Measurements from ENCODE around the gene COL1A2. TPM values are rescaled to one million over a fixed set of nuclear protein-coding genes. Genes with fewer than 3 reads are reported as not detected.

The COL1A2 gene
- total RNA-seq, 1 donor from 2014 or later, result 46.9 TPM

DNA sequence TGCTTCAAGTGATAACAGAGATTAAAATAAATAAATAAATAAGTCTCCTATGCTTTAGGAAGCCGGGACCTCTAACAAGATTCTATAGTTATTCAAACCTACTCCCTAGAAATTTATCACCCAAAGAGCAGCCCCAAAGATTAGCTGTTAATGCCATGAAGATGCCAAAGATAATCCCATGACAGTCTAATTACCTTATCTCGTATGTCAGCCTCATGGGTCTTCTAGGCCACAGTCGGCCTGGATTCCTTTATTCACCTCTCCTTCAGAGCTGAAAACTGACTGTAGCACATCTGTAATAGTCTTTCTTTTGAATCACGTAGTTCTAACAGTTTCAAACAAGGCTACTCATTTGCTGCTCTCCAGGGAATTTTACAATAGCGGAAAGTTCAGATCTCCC, 24.2 kb downstream of the COL1A2 start:
- Histone ChIP-seq H3K4me3 (ENCODE audit: low read depth, low read length) (no peak overlapping the region), H3K36me3 (ENCODE audit: control insufficient read depth, insufficient read depth, low read length) (no peaks in the 10 kb centered on the region), H3K27me3 (ENCODE audit: control insufficient read depth, insufficient read depth, low read length) (no peaks in the 10 kb centered on the region)
- DNase-seq (ENCODE audit: low read depth), result no peak
- TF ChIP-seq, protein P1, sequence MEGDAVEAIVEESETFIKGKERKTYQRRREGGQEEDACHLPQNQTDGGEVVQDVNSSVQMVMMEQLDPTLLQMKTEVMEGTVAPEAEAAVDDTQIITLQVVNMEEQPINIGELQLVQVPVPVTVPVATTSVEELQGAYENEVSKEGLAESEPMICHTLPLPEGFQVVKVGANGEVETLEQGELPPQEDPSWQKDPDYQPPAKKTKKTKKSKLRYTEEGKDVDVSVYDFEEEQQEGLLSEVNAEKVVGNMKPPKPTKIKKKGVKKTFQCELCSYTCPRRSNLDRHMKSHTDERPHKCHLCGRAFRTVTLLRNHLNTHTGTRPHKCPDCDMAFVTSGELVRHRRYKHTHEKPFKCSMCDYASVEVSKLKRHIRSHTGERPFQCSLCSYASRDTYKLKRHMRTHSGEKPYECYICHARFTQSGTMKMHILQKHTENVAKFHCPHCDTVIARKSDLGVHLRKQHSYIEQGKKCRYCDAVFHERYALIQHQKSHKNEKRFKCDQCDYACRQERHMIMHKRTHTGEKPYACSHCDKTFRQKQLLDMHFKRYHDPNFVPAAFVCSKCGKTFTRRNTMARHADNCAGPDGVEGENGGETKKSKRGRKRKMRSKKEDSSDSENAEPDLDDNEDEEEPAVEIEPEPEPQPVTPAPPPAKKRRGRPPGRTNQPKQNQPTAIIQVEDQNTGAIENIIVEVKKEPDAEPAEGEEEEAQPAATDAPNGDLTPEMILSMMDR (IDR thresholded peaks at IDR 0.05; ENCODE audit: insufficient read depth, low read length, severe bottlenecking), result no peak
- no peak for FAIRE-seq

DNA sequence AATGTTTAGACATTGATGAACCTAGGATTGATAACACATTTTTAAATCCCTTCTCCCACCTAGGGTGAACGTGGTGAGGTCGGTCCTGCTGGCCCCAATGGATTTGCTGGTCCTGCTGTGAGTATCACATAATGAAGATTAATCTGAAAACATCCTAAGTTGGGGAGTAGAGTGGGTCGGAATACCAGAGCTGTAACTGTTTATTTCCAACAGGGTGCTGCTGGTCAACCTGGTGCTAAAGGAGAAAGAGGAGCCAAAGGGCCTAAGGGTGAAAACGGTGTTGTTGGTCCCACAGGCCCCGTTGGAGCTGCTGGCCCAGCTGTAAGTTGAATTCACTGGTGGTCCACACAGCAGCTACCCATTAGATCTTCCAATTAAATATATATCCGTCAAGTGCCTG, 25.6 kb downstream of the COL1A2 start:
- Histone ChIP-seq H3K36me3 (ENCODE audit: control insufficient read depth, insufficient read depth, low read length) (no peaks in the 10 kb centered on the region), H3K27me3 (ENCODE audit: control insufficient read depth, insufficient read depth, low read length) (no peaks in the 10 kb centered on the region), H3K4me3 (ENCODE audit: low read depth, low read length) (no peak overlapping the region)
- DNase-seq (ENCODE audit: low read depth), result no peak
- TF ChIP-seq, protein P1 (IDR thresholded peaks at IDR 0.05; ENCODE audit: insufficient read depth, low read length, severe bottlenecking), result no peak
- FAIRE-seq, result no peak

DNA sequence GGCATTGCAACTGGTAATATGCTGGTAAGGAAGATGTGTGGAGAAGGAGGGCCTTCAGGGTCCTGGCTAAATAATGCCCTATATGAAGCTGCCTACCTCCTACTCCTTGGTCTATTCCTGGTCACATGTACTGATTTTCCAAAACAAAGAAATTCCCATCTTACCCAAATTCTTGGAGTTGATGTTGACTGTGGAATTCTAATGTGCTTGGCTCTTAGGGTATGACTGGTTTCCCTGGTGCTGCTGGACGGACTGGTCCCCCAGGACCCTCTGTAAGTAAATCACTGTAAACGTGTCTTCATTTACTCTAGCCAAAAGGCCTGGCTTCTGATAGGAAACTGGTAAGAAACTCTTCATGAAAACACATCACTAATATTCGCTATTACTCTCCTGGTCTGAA, 27.0 kb downstream of the COL1A2 start:
- DNase-seq (ENCODE audit: low read depth) (no peak), FAIRE-seq (no peak)
- TF ChIP-seq, protein P1 (IDR thresholded peaks at IDR 0.05; ENCODE audit: insufficient read depth, low read length, severe bottlenecking), result no peak
- Histone ChIP-seq H3K36me3 (ENCODE audit: control insufficient read depth, insufficient read depth, low read length) (no peaks in the 10 kb centered on the region), H3K27me3 (ENCODE audit: control insufficient read depth, insufficient read depth, low read length) (no peaks in the 10 kb centered on the region), H3K4me3 (ENCODE audit: low read depth, low read length) (no peak overlapping the region)

DNA sequence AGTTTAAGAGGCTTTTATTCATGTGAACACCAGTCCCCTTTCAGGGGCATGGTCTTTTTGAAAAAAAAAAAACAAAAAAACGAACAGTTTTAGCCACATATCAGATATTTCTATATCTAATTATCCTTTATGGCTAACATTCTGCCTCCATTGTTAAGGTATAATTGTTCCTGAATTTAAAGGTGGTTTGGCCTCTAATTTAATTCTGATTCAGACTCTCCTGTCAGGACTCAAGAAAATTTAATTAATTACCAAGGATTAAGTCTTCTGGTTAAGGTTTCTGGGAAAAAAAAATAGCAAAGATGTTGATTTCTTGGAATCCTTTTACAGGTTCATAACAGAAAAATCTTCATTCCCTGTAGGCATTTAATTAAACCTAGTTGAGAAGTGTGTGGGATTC, 27.4 kb downstream of the COL1A2 start:
- TF ChIP-seq, protein P1 (IDR thresholded peaks at IDR 0.05; ENCODE audit: insufficient read depth, low read length, severe bottlenecking), result no peak
- no peak overlapping the region for H3K4me3 ChIP-seq (ENCODE audit: low read depth, low read length)
- FAIRE-seq (no peak), DNase-seq (ENCODE audit: low read depth) (no peak)
- H3K27me3 ChIP-seq (ENCODE audit: control insufficient read depth, insufficient read depth, low read length), result no peaks in the 10 kb centered on the region
- no peaks in the 10 kb centered on the region for H3K36me3 ChIP-seq (ENCODE audit: control insufficient read depth, insufficient read depth, low read length)

DNA sequence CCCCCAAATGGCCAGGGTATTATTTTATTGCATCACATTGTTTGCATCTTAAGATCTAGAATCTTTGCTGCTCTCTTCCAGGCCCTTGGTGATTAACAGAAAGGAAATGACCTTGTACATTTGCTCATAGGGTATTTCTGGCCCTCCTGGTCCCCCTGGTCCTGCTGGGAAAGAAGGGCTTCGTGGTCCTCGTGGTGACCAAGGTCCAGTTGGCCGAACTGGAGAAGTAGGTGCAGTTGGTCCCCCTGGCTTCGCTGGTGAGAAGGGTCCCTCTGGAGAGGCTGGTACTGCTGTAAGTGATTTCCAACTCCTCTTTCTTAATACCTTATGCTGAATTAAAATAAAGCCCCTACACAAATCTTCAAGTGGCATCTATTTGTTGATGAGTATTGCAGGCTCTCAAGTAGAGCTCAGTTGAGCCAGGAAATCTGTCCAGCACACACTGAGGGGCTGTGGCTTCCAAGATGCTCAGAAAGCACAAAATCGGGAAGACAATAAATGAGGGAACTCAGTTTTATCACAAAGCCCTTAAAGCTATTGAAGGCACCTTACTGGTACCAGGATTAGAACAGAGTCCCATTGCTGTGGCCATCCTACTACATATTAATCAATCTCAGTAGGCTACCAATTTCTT, 28.2 kb downstream of the COL1A2 start:
- TF ChIP-seq, protein P1 (IDR thresholded peaks at IDR 0.05; ENCODE audit: insufficient read depth, low read length, severe bottlenecking), result no peak
- DNase-seq (ENCODE audit: low read depth) (no peak), FAIRE-seq (no peak)
- H3K4me3 ChIP-seq (ENCODE audit: low read depth, low read length), result no peak overlapping the region
- no peaks in the 10 kb centered on the region for H3K27me3 ChIP-seq (ENCODE audit: control insufficient read depth, insufficient read depth, low read length)
- no peaks in the 10 kb centered on the region for H3K36me3 ChIP-seq (ENCODE audit: control insufficient read depth, insufficient read depth, low read length)
